Testis (tissue), 3 donors: ENCODE data around the gene PPM1A. TPM values are rescaled to one million over a fixed set of nuclear protein-coding genes. Genes with fewer than 3 reads are reported as not detected.

ENCODE experiments used
- DNase-seq: peaks from one replicate; pipeline ENCODE4 v3.0.0-alpha.2; 2019
- H3K27ac ChIP-seq, 2 donors: fragments of 200-600 bp; sonication (generic); one replicate each; pipeline ENCODE4 v1.5.1; 2019
- H3K27me3 ChIP-seq: fragments of 200-600 bp; sonication (generic); one replicate; pipeline ENCODE4 v1.5.1; 2019
- H3K36me3 ChIP-seq: fragments of 200-600 bp; sonication (generic); one replicate; pipeline ENCODE4 v1.5.1; 2017; ENCODE audit warnings: low read depth; ENCODE audit errors: missing control alignments
- H3K4me1 ChIP-seq: fragments of 200-600 bp; sonication (generic); one replicate; pipeline ENCODE4 v1.5.1; 2019
- H3K4me3 ChIP-seq, 2 donors: fragments of 200-600 bp; sonication (generic); one replicate each; pipeline ENCODE4 v1.5.1; 2017 to 2019
- H3K9me3 ChIP-seq: fragments of 200-600 bp; sonication (generic); one replicate; pipeline ENCODE4 v1.5.1; 2017
- CTCF ChIP-seq, 3 experiments: fragments of 450-650 bp in 2 of 3; fragments of 200-600 bp in 1 of 3; sonication (generic) in 1 of 3; IDR thresholded peaks; one replicate each; pipeline ENCODE4 v1.5.1; 2016 to 2019; ENCODE audit warnings: antibody characterized with exemption in 3 of 3, mild to moderate bottlenecking in 2 of 3, moderate library complexity in 1 of 3
- POLR2A ChIP-seq: fragments of 450-650 bp; IDR thresholded peaks from one replicate; pipeline ENCODE4 v1.6.1; 2017; ENCODE audit warnings: antibody characterized with exemption, mild to moderate bottlenecking, moderate library complexity
- WGBS, 2 donors: methylation state at CpG; one replicate each; pipeline ENCODE4 v1.1.5; 2018; 5-methylcytosine and 5-hydroxymethylcytosine counted together
- intact Hi-C: fragments of 100-400 bp; cut with DNase I; formaldehyde crosslinking; loops from one replicate; pipeline ENCODE4 v1.15.1; 2023; ENCODE audit warnings: low total_unique reads
- polyA plus RNA-seq: library from polyadenylated mRNA; stranded (reverse); fragments of 350-450 nt; fragmentation: Illumina TruSeq; extraction: RNeasy Lipid Tissue Mini Kit (QIAGEN cat#74804); gene quantifications from one replicate; pipeline ENCODE4 v1.2.3, GENCODE V29; 2014; ENCODE audit warnings: low read depth, low replicate concordance; ENCODE audit not compliant: insufficient read depth
- total RNA-seq, 2 donors: library from RNA; depleted of rRNA; stranded (reverse); fragments of >200 nt; gene quantifications; one replicate each; pipeline ENCODE4 v1.2.3, GENCODE V29; 2016

Gene PPM1A
- total and polyA plus RNA-seq, 3 donors from 2014 or later: 73.0 to 146 (median 91.1) TPM

- WGBS, 2 donors: 49 to 61% methylated on average over 2 of the region's 2 CpGs
- H3K36me3 ChIP-seq: no peaks in the 10 kb centered on the region
- no peaks in the 10 kb centered on the region for H3K4me1 ChIP-seq
- H3K4me3 ChIP-seq: no peak overlapping the region
- H3K9me3 ChIP-seq: no peaks in the 10 kb centered on the region
- H3K27me3 ChIP-seq: no peaks in the 10 kb centered on the region
- no peak overlapping the region for H3K27ac ChIP-seq
- TF ChIP-seq CTCF (IDR thresholded peaks at IDR 0.05) (no peak), POLR2A (no peak)
- DNase-seq: no peak
- intact Hi-C loops: no loop called here
Measured at GRCh38 chr14:60278350-60278749, 29.3 kb downstream of the PPM1A start.

- intact Hi-C loops: no loop called here
- Histone ChIP-seq H3K4me1 (no peaks in the 10 kb centered on the region), H3K36me3 (no peaks in the 10 kb centered on the region), H3K27ac (no peak overlapping the region), H3K27me3 (no peaks in the 10 kb centered on the region), H3K4me3 (no peak overlapping the region), H3K9me3 (no peaks in the 10 kb centered on the region)
- no peak for TF ChIP-seq POLR2A
- TF ChIP-seq CTCF (IDR thresholded peaks at IDR 0.05): no peak
- DNase-seq: no peak
Measured at GRCh38 chr14:60287452-60287851, 38.4 kb downstream of the PPM1A start.

GRCh38 chr14:60288279-60288678, 39.3 kb downstream of the PPM1A start:
- 97 to 98% methylated on average over 1 of the region's 1 CpG for WGBS, 2 donors
- no peaks in the 10 kb centered on the region for H3K9me3 ChIP-seq
- intact Hi-C loops: no loop called here
- no peaks in the 10 kb centered on the region for H3K27me3 ChIP-seq
- H3K27ac ChIP-seq: no peak overlapping the region
- H3K4me3 ChIP-seq: no peak overlapping the region
- H3K4me1 ChIP-seq: no peaks in the 10 kb centered on the region
- TF ChIP-seq POLR2A (no peak), CTCF (IDR thresholded peaks at IDR 0.05) (no peak)
- DNase-seq: no peak
- no peaks in the 10 kb centered on the region for H3K36me3 ChIP-seq

GRCh38 chr14:60294411-60295069, 45.5 kb downstream of the PPM1A start:
- Histone ChIP-seq H3K27me3 (no peaks in the 10 kb centered on the region), H3K9me3 (no peaks in the 10 kb centered on the region), H3K27ac (no peak overlapping the region), H3K36me3 (no peaks in the 10 kb centered on the region), H3K4me3 (no peak overlapping the region), H3K4me1 (no peaks in the 10 kb centered on the region)
- no peak for TF ChIP-seq CTCF (IDR thresholded peaks at IDR 0.05)
- no peak for TF ChIP-seq POLR2A
- intact Hi-C loops: no loop called here
- DNase-seq: no peak
- WGBS, 2 donors: 92 to 99% methylated on average over 3 of the region's 3 CpGs

GRCh38 chr14:60300019-60300418, 51.0 kb downstream of the PPM1A start:
- no peak for DNase-seq
- intact Hi-C loops: no loop called here
- Histone ChIP-seq H3K36me3 (no peaks in the 10 kb centered on the region), H3K27me3 (no peaks in the 10 kb centered on the region), H3K4me3 (no peak overlapping the region), H3K9me3 (no peaks in the 10 kb centered on the region), H3K27ac (no peak overlapping the region), H3K4me1 (peaks cover 29% of the 10 kb centered on the region)
- TF ChIP-seq CTCF (IDR thresholded peaks at IDR 0.05) (no peak), POLR2A (no peak)
